GM12873 (cell line): Measurements from ENCODE around the gene NADSYN1.

Experiments
- TF ChIP-seq, protein P1 (sequence below): IDR thresholded peaks from 2 replicates; pipeline ENCODE4 v1.5.1; 2012; ENCODE audit warnings: low read depth, mild to moderate bottlenecking, moderate library complexity, low read length, control low read depth; ENCODE audit not compliant: insufficient read depth; ENCODE audit errors: missing control alignments

The NADSYN1 gene

DNA sequence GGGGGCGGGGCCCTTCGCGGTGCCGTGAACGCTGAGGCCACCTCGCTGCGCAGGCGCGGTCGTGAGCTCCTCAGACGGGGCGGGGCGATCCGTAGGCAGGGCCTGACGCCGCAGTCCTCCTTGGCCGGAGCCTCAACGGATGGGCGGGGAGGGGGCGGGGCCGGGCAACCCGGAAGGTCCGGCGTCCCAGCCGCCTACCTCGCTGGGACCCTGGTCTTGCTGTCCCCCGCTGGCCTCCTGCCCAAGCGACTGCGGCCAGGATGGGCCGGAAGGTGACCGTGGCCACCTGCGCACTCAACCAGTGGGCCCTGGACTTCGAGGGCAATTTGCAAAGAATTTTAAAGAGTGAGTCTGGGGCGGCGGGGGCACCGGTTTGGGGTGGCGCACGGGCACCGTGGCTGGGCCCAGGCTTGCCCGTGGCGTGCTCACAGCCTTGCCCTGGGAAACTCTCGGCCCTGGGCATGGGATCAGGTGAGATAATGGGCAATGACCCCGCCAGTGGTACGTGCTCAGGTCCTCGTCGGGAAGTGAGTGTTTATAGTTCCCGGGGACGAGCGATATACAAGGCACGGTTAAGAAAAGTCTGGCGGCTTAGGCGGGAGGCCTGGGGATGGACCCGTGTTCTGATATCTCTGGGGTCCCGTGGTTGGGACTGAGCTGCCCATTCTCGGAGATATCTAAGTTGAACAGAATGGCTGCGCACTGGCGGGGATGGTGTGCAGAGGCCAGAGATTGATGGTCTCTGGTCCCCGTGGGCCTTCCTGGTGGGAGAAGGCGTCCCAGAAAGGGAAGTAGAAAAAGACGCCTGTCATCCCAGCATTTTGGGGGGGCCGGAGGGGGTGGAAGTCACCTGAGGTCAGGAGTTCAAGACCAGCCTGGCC, at the start of gene NADSYN1:
NADSYN1 (plus strand) TSS at position 167 of the 881 bp plus-strand sequence; CDS start at position 261, 94 bp downstream.
- TF ChIP-seq, protein P1, sequence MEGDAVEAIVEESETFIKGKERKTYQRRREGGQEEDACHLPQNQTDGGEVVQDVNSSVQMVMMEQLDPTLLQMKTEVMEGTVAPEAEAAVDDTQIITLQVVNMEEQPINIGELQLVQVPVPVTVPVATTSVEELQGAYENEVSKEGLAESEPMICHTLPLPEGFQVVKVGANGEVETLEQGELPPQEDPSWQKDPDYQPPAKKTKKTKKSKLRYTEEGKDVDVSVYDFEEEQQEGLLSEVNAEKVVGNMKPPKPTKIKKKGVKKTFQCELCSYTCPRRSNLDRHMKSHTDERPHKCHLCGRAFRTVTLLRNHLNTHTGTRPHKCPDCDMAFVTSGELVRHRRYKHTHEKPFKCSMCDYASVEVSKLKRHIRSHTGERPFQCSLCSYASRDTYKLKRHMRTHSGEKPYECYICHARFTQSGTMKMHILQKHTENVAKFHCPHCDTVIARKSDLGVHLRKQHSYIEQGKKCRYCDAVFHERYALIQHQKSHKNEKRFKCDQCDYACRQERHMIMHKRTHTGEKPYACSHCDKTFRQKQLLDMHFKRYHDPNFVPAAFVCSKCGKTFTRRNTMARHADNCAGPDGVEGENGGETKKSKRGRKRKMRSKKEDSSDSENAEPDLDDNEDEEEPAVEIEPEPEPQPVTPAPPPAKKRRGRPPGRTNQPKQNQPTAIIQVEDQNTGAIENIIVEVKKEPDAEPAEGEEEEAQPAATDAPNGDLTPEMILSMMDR = no peak

DNA sequence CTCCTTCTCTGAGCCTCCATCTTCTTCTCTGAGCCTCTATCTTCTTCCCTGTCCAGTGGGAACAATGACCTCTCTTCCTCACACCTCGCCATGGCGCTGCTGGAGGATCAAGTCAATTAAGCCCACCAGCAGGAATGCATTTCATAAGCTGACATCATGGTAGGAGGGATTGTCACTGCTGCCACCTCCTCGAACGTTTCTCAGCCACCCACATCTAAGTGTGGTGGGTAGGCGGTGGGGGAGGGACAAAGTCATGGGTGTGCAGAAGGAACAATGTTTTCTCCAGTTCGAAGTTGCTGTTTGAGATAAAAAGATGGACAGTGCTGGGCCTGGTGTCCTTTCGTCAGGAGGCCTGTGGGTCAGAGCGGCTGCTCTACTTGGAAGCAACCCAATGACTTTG, 48.8 kb upstream of the NADSYN1 start:
- TF ChIP-seq, protein P1 = no peak

DNA sequence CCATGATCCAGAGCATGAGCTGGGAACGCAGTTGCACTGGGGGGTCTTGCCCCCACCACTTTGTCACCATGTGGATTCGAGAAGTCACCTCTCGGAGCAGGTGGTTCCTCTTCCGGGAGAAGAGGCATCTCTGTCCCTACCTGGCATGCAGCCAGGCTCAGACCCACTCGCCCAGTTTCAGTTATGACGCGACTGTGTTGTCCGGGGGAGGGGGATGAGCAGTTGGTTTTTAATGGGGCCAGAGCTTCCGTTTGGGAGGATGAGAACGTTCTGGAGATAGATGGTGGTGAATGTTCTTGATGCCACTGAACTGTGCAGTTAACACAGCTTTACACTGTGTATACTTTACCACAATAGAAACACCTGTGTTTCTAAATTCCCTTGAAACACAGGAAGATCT, 46.3 kb upstream of the NADSYN1 start:
- TF ChIP-seq, protein P1 = no peak

DNA sequence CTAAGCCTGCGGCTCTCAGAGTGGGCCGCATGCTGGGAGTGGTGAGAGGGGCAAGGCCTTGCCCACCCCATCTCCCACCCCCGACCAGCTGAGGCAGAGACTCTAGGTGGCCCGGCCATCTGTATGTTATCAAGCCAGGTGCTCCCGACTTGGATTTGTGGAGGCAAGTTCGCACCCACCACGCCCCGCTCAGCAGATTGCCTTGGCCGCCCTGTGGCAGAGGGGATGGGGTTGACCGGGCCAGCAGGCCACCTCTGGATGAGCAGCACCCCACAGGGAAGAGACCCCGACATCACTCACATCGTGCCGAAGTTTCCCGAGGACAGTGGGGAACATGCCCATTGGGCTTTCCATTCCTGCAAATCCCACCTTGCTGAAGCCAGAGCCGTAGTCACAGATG, 45.6 kb upstream of the NADSYN1 start:
- TF ChIP-seq, protein P1 = no peak

DNA sequence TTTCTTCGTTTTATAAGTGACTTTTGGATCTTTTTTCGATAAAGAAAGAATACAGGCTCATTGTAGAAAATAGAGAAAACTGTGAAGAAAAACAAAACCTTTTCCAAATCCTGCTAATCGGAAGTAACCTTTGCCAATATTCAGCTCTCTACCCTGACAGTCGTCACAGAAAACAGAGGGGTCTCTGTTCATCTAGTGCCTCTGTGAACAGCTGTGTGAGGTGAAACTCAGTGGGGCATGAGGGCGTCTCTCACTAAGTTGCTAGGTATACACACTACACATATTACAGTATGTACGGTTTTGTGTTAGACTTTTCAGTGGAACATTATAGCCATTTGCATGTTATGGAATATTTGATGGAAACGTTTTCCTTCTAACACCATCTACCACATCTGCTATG, 44.2 kb upstream of the NADSYN1 start:
- TF ChIP-seq, protein P1 = no peak

DNA sequence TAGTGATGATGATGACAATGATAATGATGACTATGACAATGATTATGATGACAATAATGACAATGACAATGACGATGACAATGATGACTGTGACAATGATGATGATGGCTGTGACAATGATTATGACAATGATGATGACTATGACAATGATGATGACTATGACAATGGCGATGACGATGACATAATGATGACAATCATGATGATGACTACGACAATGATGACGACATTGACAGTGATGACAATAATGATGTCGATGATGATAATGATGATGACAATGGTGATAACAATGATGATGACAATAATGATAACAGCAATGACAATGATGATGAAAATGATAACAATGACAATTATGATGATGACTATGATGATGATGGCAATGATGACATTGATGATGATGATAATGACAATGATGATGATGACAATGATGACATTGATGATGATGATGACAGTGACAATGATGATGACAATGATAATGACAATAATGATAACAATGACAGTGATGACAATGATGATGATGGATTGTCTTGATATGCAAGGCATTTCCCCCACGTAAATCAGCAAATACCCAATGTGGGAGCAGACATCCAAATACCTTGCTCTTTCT, 42.5 kb upstream of the NADSYN1 start:
- TF ChIP-seq, protein P1 = no peak

DNA sequence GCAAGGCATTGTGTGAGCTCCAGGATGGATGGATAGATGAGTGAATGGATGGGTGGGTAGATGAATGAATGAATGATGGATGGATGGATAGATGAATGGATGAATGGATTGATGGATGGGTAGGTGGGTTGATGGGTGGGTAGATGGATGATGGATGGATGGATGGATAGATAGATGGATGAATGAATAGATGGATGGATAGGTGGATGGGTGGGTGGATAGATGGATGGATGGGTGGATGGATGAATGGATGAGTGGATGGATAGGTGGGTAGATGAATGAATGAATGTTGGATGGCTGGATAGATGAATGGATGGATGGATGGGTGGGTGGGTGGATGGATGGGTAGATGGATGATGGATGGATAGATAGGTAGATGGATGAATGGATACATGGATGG, 38.4 kb upstream of the NADSYN1 start:
- TF ChIP-seq, protein P1 = no peak
